ENCODE measurements around the gene HPCAL4. TPM values are rescaled to one million over a fixed set of nuclear protein-coding genes. Genes with fewer than 3 reads are reported as not detected.

Gene HPCAL4
- total RNA-seq, 4 donors from 2014 or later = not detected

DNA sequence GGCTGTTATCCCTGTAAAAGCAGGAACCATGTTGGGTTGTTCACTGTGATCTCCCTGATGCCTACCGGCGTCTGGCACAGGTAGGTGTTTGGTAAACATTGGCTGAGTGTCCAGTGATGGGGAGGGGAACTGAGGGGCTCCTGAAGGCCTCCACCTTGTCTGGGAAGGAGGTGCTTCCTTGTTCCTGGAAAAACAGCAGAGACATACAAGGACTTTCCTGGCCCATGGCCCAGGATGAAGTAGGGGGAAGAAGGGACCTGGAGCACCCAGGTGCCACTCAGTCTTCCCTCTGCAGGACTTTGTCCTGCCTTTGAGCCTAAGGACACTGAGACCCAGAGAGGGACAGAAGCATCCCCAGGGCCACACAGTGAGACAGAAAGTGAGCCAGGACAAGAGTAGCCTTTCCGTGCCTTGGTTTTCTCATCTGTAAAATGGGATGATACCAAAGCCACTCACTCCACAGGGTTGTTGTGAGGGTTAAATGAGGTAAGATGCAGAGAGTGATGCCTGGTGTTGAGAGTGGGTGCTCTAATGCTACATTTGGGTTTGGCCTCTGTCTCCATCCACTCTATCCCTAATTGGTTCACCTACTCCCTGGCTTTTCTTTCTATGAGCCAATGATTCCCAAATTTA, 45.7 kb downstream of the HPCAL4 start:
- Histone ChIP-seq H3K4me3 (no peak overlapping the region), H3K9me3 (no peaks in the 10 kb centered on the region), H3K27me3 (no peaks in the 10 kb centered on the region), H3K36me3 (no peaks in the 10 kb centered on the region), H3K4me1 (peaks cover 0 to 31% (median 10%) of the 10 kb centered on the region in 4 donors), H3K27ac (peak overlapping the region; percentile 11 to 85 (median 63))
- DNase-seq (ENCODE audit: low spot score in 2 of 2) = no peak
- no peak for TF ChIP-seq POLR2A (IDR thresholded peaks at IDR 0.05)
- no peak for TF ChIP-seq CTCF (IDR thresholded peaks at IDR 0.05)
- no peak for TF ChIP-seq EP300 (IDR thresholded peaks at IDR 0.05)
- 80 to 85% methylated on average over 3 of the region's 3 CpGs for WGBS, 2 donors

DNA sequence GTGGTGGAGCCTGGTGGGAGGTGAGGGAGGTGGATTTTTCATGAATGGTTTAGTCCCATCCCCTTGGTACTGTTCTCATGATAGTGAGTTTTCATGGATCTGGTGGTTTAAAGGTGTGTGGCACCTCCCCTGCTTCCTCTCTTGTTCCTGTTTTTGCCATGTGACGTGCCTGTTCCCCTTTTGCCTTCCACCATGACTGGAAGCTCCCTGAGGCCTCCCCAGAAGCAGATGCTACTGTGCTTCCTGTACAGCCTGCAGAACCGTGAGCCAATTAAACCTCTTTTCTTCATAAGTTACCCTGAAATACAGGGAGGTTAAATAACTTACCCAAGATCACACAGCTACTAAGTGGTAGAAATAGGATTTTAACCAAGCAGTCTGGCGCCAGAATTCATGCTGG, 47.5 kb downstream of the HPCAL4 start:
- Histone ChIP-seq H3K27ac (peak overlapping the region in 2 of 4 donors; percentile 67 to 84), H3K4me1 (peaks cover 0 to 43% (median 10%) of the 10 kb centered on the region in 4 donors)

DNA sequence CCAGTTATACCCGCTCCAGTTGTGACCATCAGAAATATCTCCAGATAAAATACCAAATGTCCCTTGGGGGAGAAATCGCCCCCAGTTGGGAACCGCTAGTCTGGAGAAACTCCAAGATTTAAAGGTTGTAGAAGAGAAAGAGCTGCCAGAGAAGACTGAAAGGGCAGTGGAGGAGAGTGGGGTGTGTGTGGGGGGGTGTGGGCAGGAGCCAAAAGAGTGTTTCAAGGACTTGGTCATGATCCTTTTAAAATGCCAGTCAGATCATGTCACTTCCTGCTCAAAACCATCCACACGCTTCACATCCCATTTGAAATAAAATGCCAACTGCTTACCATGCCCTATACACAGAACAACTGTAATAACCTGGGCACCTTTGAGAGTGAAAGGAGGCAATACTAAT, 48.4 kb downstream of the HPCAL4 start:
- no peak for TF ChIP-seq CTCF (IDR thresholded peaks at IDR 0.05)
- TF ChIP-seq POLR2A (IDR thresholded peaks at IDR 0.05) = no peak
- no peak for TF ChIP-seq EP300 (IDR thresholded peaks at IDR 0.05)
- DNase-seq (ENCODE audit: low spot score in 2 of 2) = no peak
- Histone ChIP-seq H3K4me1 (peaks cover 0 to 34% (median 9%) of the 10 kb centered on the region in 4 donors), H3K27ac (peak overlapping the region in 2 of 4 donors; percentile 67 to 84), H3K36me3 (no peaks in the 10 kb centered on the region), H3K4me3 (no peak overlapping the region), H3K27me3 (peaks cover 0 to 7% of the 10 kb centered on the region in 2 donors), H3K9me3 (no peaks in the 10 kb centered on the region)
- 22 to 51% methylated on average over 4 of the region's 4 CpGs for WGBS, 2 donors

More for the DNA sequence above, 47.5 kb downstream of the HPCAL4 start:
- Histone ChIP-seq H3K36me3 (no peaks in the 10 kb centered on the region), H3K4me3 (no peak overlapping the region), H3K27me3 (peaks cover 0 to 7% of the 10 kb centered on the region in 2 donors), H3K9me3 (no peaks in the 10 kb centered on the region)
- DNase-seq (ENCODE audit: low spot score in 2 of 2) = no peak
- no peak for TF ChIP-seq POLR2A (IDR thresholded peaks at IDR 0.05)
- no peak for TF ChIP-seq CTCF (IDR thresholded peaks at IDR 0.05)
- no peak for TF ChIP-seq EP300 (IDR thresholded peaks at IDR 0.05)
- WGBS, 2 donors = 94 to 98% methylated on average over 3 of the region's 3 CpGs

DNA sequence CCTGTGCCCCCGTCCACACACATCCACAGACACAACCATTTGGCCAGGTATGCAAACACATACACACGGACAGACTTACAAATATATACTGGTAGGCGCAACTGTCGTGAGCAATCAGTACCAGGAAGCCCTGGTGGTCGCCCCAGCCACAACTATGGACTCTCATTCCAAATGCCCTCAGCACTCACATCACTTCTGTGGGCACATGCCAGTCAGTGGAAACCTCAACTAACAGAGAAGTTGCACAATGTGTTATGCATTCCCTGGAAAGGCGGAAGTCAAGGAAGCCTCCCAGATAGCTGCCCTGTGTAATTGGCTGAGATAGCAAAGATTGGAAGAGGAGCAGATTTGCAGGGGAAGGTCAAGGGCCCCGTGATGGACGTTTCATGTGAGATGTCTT, 50.4 kb downstream of the HPCAL4 start:
- Histone ChIP-seq H3K27me3 (peaks cover 0 to 7% of the 10 kb centered on the region in 2 donors), H3K36me3 (no peaks in the 10 kb centered on the region), H3K9me3 (no peaks in the 10 kb centered on the region), H3K27ac (peak overlapping the region in 2 of 4 donors; percentile 84 to 87), H3K4me1 (peaks cover 0 to 22% (median under 1%) of the 10 kb centered on the region in 4 donors), H3K4me3 (no peak overlapping the region)
- DNase-seq (ENCODE audit: low spot score in 2 of 2) = no peak
- no peak for TF ChIP-seq EP300 (IDR thresholded peaks at IDR 0.05)
- TF ChIP-seq POLR2A (IDR thresholded peaks at IDR 0.05) = no peak
- no peak for TF ChIP-seq CTCF (IDR thresholded peaks at IDR 0.05)
- 90 to 94% methylated on average over 8 of the region's 8 CpGs for WGBS, 2 donors

DNA sequence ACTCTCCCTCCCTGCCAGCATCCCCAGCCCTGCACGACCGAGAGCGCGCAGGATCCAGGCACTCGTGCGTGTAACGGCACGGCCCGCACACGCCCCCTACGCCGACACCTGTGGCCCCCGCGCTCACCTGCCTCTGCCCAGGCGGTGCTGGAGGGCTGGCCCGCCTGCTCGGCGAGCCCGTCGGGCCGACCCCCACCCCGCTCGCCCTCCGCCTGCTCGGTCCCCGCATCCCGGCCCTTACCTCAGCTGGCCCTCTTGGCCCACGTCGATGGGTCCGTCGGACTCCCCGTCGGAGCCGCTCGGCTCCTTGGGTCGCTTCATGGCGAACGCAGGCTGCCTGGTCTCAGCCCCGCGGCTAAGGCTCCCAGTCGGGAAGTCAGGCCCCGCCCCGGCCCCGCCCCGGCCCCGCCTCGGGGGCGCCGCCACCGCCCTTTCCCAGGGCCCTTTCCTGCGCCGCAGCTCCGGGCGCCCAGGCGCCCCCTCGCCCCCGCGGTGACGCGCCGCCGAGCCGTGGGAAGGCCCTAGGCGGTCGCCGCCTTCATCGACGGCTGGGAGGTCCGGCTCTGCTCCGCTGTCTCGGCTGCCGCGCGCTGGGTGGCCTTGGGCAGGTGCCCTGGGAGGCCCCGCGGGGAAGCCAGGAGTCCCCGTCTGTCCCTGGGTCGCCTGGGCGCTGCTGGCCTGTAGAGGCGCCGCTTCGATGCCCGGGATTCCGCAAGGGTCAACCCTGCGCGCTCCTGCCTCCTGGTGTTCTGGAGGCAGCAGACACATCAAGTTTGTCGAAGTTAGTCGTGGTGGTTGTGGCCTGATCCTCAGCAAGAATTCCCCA, 51.7 kb downstream of the HPCAL4 start, which contains the start of gene HEYL:
TSS of gene HEYL (minus strand) at position 339 of the 826 bp plus-strand sequence. CDS start at position 321, 18 bp downstream.
- peak in 1 of 2 donors; percentile 24 for TF ChIP-seq POLR2A (IDR thresholded peaks at IDR 0.05)
- TF ChIP-seq EP300 (IDR thresholded peaks at IDR 0.05) = peak in 1 of 2 donors; percentile 60
- peak in 4 of 5 experiments; percentile 22 to 49 (median 32) for TF ChIP-seq CTCF (IDR thresholded peaks at IDR 0.05)
- Histone ChIP-seq H3K27ac (peak within 1 kb of the TSS in 3 of 4 donors; percentile 0 to 87 (median 84)), H3K36me3 (no peaks in the 10 kb centered on the region), H3K27me3 (peaks cover 0 to 9% of the 10 kb centered on the region in 2 donors), H3K9me3 (no peaks in the 10 kb centered on the region), H3K4me3 (peak within 1 kb of the TSS; percentile 37 to 64 (median 48)), H3K4me1 (peaks cover 0 to 31% (median 0%) of the 10 kb centered on the region in 4 donors)
- WGBS, 2 donors = 11 to 18% methylated on average over 41 to 49 of the region's 88 CpGs
- DNase-seq (ENCODE audit: low spot score in 2 of 2) = peak; percentile 32 to 34

Measured in tibial nerve (tissue), 4 donors.